Astrocyte of the spinal cord (primary cell): ENCODE data around the gene CASQ1.

Source experiments
- DNase-seq: peaks from one replicate; pipeline ENCODE4 v3.0.0; 2011; ENCODE audit warnings: low read depth, low spot score
- H3K4me3 ChIP-seq: 2 replicates; pipeline ENCODE4 v1.5.1; 2011; ENCODE audit warnings: low read depth, mild to moderate bottlenecking, low read length, moderate library complexity
- CTCF ChIP-seq: IDR thresholded peaks from 2 replicates; pipeline ENCODE4 v1.5.1; 2012; ENCODE audit warnings: low read depth, mild to moderate bottlenecking, low read length, inconsistent platforms
- in situ Hi-C: cut with HindIII; loops from 2 replicates; pipeline ENCODE4 v1.10.0; 2017; ENCODE audit warnings: low sequenced_read_pairs

CASQ1 gene

GRCh38 chr1:160159846-160160245 lies 30.5 kb upstream of the CASQ1 start:
- TF ChIP-seq CTCF = no peak
- no peak for DNase-seq
- no peak overlapping the region for H3K4me3 ChIP-seq
- in situ Hi-C loops = no loop called here

- TF ChIP-seq CTCF = peak; percentile 68
- in situ Hi-C loops = no loop called here
- no peak overlapping the region for H3K4me3 ChIP-seq
- peak; percentile 38 for DNase-seq
These were observed 28.2 kb upstream of the CASQ1 start for GRCh38 chr1:160161965-160162705.

- no peak for DNase-seq
- H3K4me3 ChIP-seq = no peak overlapping the region
- TF ChIP-seq CTCF = no peak
- in situ Hi-C loops = no loop called here
These were observed 27.4 kb upstream of the CASQ1 start for GRCh38 chr1:160162931-160163330.

GRCh38 chr1:160163615-160164014 lies 26.8 kb upstream of the CASQ1 start:
- in situ Hi-C loops = no loop called here
- H3K4me3 ChIP-seq = no peak overlapping the region
- TF ChIP-seq CTCF = no peak
- no peak for DNase-seq

GRCh38 chr1:160164121-160164520 lies 26.3 kb upstream of the CASQ1 start:
- no peak overlapping the region for H3K4me3 ChIP-seq
- no peak for TF ChIP-seq CTCF
- no peak for DNase-seq
- in situ Hi-C loops = no loop called here

GRCh38 chr1:160166166-160166868 lies 24.1 kb upstream of the CASQ1 start:
- TF ChIP-seq CTCF = no peak
- DNase-seq = no peak
- in situ Hi-C loops = no loop called here
- no peak overlapping the region for H3K4me3 ChIP-seq
